Measurements from ENCODE around the gene SEMA5A.

Gene SEMA5A

GRCh38 chr5:9157020-9157419, 388.9 kb downstream of the SEMA5A start:
- H3K9me3 ChIP-seq (ENCODE audit: low read length): no peaks in the 10 kb centered on the region
- no peak overlapping the region for H3K4me3 ChIP-seq (ENCODE audit: low read length)
- no peaks in the 10 kb centered on the region for H3K27me3 ChIP-seq (ENCODE audit: insufficient read depth, low read length)
- no peaks in the 10 kb centered on the region for H3K36me3 ChIP-seq (ENCODE audit: insufficient read depth, low read length)
- H3K4me1 ChIP-seq (ENCODE audit: insufficient read depth, low read length): no peaks in the 10 kb centered on the region
- H2AFZ ChIP-seq (ENCODE audit: low read depth, low read length): no peak overlapping the region

DNA sequence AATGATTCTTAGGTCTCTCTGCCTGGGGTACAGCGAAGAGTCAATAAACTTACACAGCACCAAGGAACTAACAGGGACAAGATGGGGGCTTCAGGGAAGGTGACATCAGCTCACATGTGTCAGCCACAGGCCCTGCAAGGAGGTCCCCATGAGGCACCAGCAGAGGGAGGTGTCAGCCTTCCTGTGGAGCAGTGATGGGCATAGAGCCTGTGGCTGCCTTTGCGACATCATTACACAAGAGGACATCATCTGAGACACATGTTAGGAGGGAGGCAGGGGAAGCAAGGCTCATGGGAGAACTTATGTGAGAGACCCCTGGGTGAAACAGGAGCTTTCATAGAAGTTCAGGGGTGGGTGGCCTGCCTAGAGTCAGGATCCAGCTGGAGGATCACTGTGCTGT, 389.6 kb downstream of the SEMA5A start:
- H3K9me3 ChIP-seq (ENCODE audit: low read length): no peaks in the 10 kb centered on the region
- no peak overlapping the region for H2AFZ ChIP-seq (ENCODE audit: low read depth, low read length)
- H3K36me3 ChIP-seq (ENCODE audit: insufficient read depth, low read length): no peaks in the 10 kb centered on the region
- H3K27me3 ChIP-seq (ENCODE audit: insufficient read depth, low read length): no peaks in the 10 kb centered on the region
- no peaks in the 10 kb centered on the region for H3K4me1 ChIP-seq (ENCODE audit: insufficient read depth, low read length)
- H3K4me3 ChIP-seq (ENCODE audit: low read length): no peak overlapping the region

DNA sequence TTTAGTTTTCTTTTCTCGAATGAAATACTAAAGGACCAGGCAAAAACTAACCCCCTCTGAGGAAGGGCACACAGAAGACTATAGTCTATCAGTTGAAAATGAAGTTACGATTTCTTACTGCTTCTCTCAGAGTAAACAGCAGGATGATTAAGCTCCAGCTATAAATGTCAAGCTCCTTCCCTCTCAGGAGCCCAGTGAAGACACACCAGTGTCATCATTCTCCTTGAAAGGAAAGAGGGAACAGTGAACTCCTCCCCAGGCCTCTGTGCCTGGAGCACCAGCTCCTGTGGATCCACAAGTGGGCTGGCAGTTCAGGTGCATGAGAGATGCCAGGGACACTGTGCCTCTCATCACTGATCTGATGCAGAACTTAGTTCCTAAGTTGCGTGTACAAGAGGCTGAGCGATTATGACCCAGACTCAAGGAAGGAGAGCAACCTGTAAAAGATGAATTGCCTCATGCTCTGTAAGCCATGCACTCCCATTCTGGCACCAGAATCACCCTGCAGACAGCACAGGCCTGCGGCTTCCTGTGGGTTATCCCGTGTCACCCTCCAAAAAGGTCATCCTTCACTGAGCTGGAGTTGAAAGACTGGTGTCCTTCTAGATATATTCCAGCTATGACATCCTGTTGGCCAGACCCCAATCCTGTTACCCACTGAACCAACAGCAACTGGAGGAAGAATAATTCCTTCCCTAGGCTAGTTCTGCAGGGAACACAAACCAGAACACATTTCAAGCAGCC, 394.0 kb downstream of the SEMA5A start:
- Histone ChIP-seq H3K4me1 (ENCODE audit: insufficient read depth, low read length) (no peaks in the 10 kb centered on the region), H2AFZ (ENCODE audit: low read depth, low read length) (no peak overlapping the region), H3K36me3 (ENCODE audit: insufficient read depth, low read length) (no peaks in the 10 kb centered on the region), H3K27me3 (ENCODE audit: insufficient read depth, low read length) (no peaks in the 10 kb centered on the region), H3K4me3 (ENCODE audit: low read length) (no peak overlapping the region), H3K9me3 (ENCODE audit: low read length) (no peaks in the 10 kb centered on the region)

GRCh38 chr5:9149988-9150387, 395.9 kb downstream of the SEMA5A start:
- Histone ChIP-seq H2AFZ (ENCODE audit: low read depth, low read length) (no peak overlapping the region), H3K4me1 (ENCODE audit: insufficient read depth, low read length) (no peaks in the 10 kb centered on the region)

GRCh38 chr5:9148242-9148641, 397.6 kb downstream of the SEMA5A start:
- Histone ChIP-seq H2AFZ (ENCODE audit: low read depth, low read length) (no peak overlapping the region), H3K4me1 (ENCODE audit: insufficient read depth, low read length) (no peaks in the 10 kb centered on the region), H3K36me3 (ENCODE audit: insufficient read depth, low read length) (no peaks in the 10 kb centered on the region), H3K4me3 (ENCODE audit: low read length) (no peak overlapping the region), H3K27me3 (ENCODE audit: insufficient read depth, low read length) (no peaks in the 10 kb centered on the region), H3K9me3 (ENCODE audit: low read length) (no peaks in the 10 kb centered on the region)

More at GRCh38 chr5:9149988-9150387, 395.9 kb downstream of the SEMA5A start:
- Histone ChIP-seq H3K4me3 (ENCODE audit: low read length) (no peak overlapping the region), H3K9me3 (ENCODE audit: low read length) (no peaks in the 10 kb centered on the region), H3K27me3 (ENCODE audit: insufficient read depth, low read length) (no peaks in the 10 kb centered on the region), H3K36me3 (ENCODE audit: insufficient read depth, low read length) (no peaks in the 10 kb centered on the region)

GRCh38 chr5:9140711-9141110, 405.2 kb downstream of the SEMA5A start:
- H3K27me3 ChIP-seq (ENCODE audit: insufficient read depth, low read length): no peaks in the 10 kb centered on the region
- no peaks in the 10 kb centered on the region for H3K9me3 ChIP-seq (ENCODE audit: low read length)
- no peak overlapping the region for H2AFZ ChIP-seq (ENCODE audit: low read depth, low read length)
- no peaks in the 10 kb centered on the region for H3K36me3 ChIP-seq (ENCODE audit: insufficient read depth, low read length)
- H3K4me1 ChIP-seq (ENCODE audit: insufficient read depth, low read length): no peaks in the 10 kb centered on the region
- H3K4me3 ChIP-seq (ENCODE audit: low read length): no peak overlapping the region

DNA sequence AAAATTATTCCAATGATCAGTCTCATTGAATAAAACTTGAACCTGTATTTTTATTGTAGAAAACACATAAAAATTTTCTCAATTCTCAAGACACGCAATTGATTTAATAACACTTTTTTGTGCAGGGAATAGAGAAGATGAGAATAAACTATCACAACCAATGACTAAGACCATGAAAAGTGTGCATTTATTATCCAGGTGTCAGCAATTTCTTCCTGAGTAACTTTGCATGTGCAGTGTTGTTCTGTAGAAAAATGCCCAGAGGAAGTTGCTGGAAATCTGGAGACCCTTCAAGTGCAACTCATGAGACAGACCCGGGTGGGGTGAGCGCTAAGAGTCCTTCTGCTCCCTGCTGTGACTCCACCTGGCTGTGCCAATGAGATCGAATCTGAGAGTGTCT, 405.7 kb downstream of the SEMA5A start:
- H3K4me1 ChIP-seq (ENCODE audit: insufficient read depth, low read length): no peaks in the 10 kb centered on the region
- H2AFZ ChIP-seq (ENCODE audit: low read depth, low read length): no peak overlapping the region
- no peak overlapping the region for H3K4me3 ChIP-seq (ENCODE audit: low read length)
- H3K27me3 ChIP-seq (ENCODE audit: insufficient read depth, low read length): no peaks in the 10 kb centered on the region
- H3K9me3 ChIP-seq (ENCODE audit: low read length): no peaks in the 10 kb centered on the region
- no peaks in the 10 kb centered on the region for H3K36me3 ChIP-seq (ENCODE audit: insufficient read depth, low read length)

GRCh38 chr5:9139344-9139743, 406.5 kb downstream of the SEMA5A start:
- H3K4me1 ChIP-seq (ENCODE audit: insufficient read depth, low read length): no peaks in the 10 kb centered on the region
- no peaks in the 10 kb centered on the region for H3K36me3 ChIP-seq (ENCODE audit: insufficient read depth, low read length)
- no peak overlapping the region for H2AFZ ChIP-seq (ENCODE audit: low read depth, low read length)
- H3K4me3 ChIP-seq (ENCODE audit: low read length): no peak overlapping the region
- no peaks in the 10 kb centered on the region for H3K9me3 ChIP-seq (ENCODE audit: low read length)
- no peaks in the 10 kb centered on the region for H3K27me3 ChIP-seq (ENCODE audit: insufficient read depth, low read length)

GRCh38 chr5:9128136-9128535, 417.7 kb downstream of the SEMA5A start:
- Histone ChIP-seq H3K9me3 (ENCODE audit: low read length) (no peaks in the 10 kb centered on the region), H2AFZ (ENCODE audit: low read depth, low read length) (no peak overlapping the region), H3K4me3 (ENCODE audit: low read length) (no peak overlapping the region), H3K27me3 (ENCODE audit: insufficient read depth, low read length) (no peaks in the 10 kb centered on the region), H3K4me1 (ENCODE audit: insufficient read depth, low read length) (peaks cover 7% of the 10 kb centered on the region), H3K36me3 (ENCODE audit: insufficient read depth, low read length) (no peaks in the 10 kb centered on the region)

GRCh38 chr5:9126490-9126889, 419.4 kb downstream of the SEMA5A start:
- Histone ChIP-seq H3K4me1 (ENCODE audit: insufficient read depth, low read length) (peaks cover 7% of the 10 kb centered on the region), H2AFZ (ENCODE audit: low read depth, low read length) (no peak overlapping the region), H3K27me3 (ENCODE audit: insufficient read depth, low read length) (no peaks in the 10 kb centered on the region), H3K36me3 (ENCODE audit: insufficient read depth, low read length) (no peaks in the 10 kb centered on the region), H3K9me3 (ENCODE audit: low read length) (no peaks in the 10 kb centered on the region), H3K4me3 (ENCODE audit: low read length) (no peak overlapping the region)

GRCh38 chr5:9125852-9126251, 420.0 kb downstream of the SEMA5A start:
- H3K9me3 ChIP-seq (ENCODE audit: low read length): no peaks in the 10 kb centered on the region
- no peaks in the 10 kb centered on the region for H3K27me3 ChIP-seq (ENCODE audit: insufficient read depth, low read length)
- H3K4me3 ChIP-seq (ENCODE audit: low read length): no peak overlapping the region
- H2AFZ ChIP-seq (ENCODE audit: low read depth, low read length): no peak overlapping the region
- peaks cover 7% of the 10 kb centered on the region for H3K4me1 ChIP-seq (ENCODE audit: insufficient read depth, low read length)
- no peaks in the 10 kb centered on the region for H3K36me3 ChIP-seq (ENCODE audit: insufficient read depth, low read length)

- no peaks in the 10 kb centered on the region for H3K9me3 ChIP-seq (ENCODE audit: low read length)
- no peaks in the 10 kb centered on the region for H3K27me3 ChIP-seq (ENCODE audit: insufficient read depth, low read length)
- no peak overlapping the region for H3K4me3 ChIP-seq (ENCODE audit: low read length)
- no peaks in the 10 kb centered on the region for H3K36me3 ChIP-seq (ENCODE audit: insufficient read depth, low read length)
- H3K4me1 ChIP-seq (ENCODE audit: insufficient read depth, low read length): peaks cover 7% of the 10 kb centered on the region
- no peak overlapping the region for H2AFZ ChIP-seq (ENCODE audit: low read depth, low read length)
These were observed 421.0 kb downstream of the SEMA5A start for GRCh38 chr5:9124838-9125237.

GRCh38 chr5:9124071-9124470, 421.8 kb downstream of the SEMA5A start:
- no peaks in the 10 kb centered on the region for H3K27me3 ChIP-seq (ENCODE audit: insufficient read depth, low read length)
- no peak overlapping the region for H2AFZ ChIP-seq (ENCODE audit: low read depth, low read length)
- H3K9me3 ChIP-seq (ENCODE audit: low read length): no peaks in the 10 kb centered on the region
- H3K4me3 ChIP-seq (ENCODE audit: low read length): no peak overlapping the region
- peaks cover 7% of the 10 kb centered on the region for H3K4me1 ChIP-seq (ENCODE audit: insufficient read depth, low read length)
- H3K36me3 ChIP-seq (ENCODE audit: insufficient read depth, low read length): no peaks in the 10 kb centered on the region

GRCh38 chr5:9122528-9122927, 423.3 kb downstream of the SEMA5A start:
- Histone ChIP-seq H2AFZ (ENCODE audit: low read depth, low read length) (no peak overlapping the region), H3K4me3 (ENCODE audit: low read length) (no peak overlapping the region), H3K9me3 (ENCODE audit: low read length) (no peaks in the 10 kb centered on the region), H3K4me1 (ENCODE audit: insufficient read depth, low read length) (peaks cover 7% of the 10 kb centered on the region), H3K27me3 (ENCODE audit: insufficient read depth, low read length) (no peaks in the 10 kb centered on the region), H3K36me3 (ENCODE audit: insufficient read depth, low read length) (no peaks in the 10 kb centered on the region)
